Pancreas (tissue), 10 donors: Measurements from ENCODE around the gene THBS2. TPM values are rescaled to one million over a fixed set of nuclear protein-coding genes. Genes with fewer than 3 reads are reported as not detected.

ENCODE experiments used
- ATAC-seq, 4 donors: fragments of 200-7000 bp; cut with Tn5 transposase; one replicate each; pipeline versions ENCODE4 v1.8.0 to v1.9.1; 2020; ENCODE audit warnings: mild to moderate bottlenecking in 4 of 4, moderate library complexity in 4 of 4
- DNase-seq, 6 donors: peaks; one replicate each; pipeline ENCODE4 v3.0.0-alpha.2; 2020
- FAIRE-seq: peaks from 2 replicates; lab custom pipeline; 2012; peaks lifted over from hg19 to GRCh38; lab: Jason Lieb, UNC
- H3K27ac ChIP-seq, 4 donors: fragments of 200-600 bp; sonication (generic); 1 replicate in 3 of 4; 2 replicates in 1 of 4; pipeline versions ENCODE4 v1.5.0 to v1.8.0; 2020
- H3K27me3 ChIP-seq, 4 donors: fragments of 200-600 bp; one replicate each; pipeline ENCODE4 v1.8.0; 2021
- H3K36me3 ChIP-seq, 3 donors: fragments of 200-600 bp; sonication (generic) in 1 of 3; one replicate each; pipeline versions ENCODE4 v1.5.0 to v1.8.0; 2020 to 2021
- H3K4me1 ChIP-seq, 3 donors: fragments of 200-600 bp; one replicate each; pipeline ENCODE4 v1.8.0; 2021
- H3K4me3 ChIP-seq, 4 donors: fragments of 200-600 bp; sonication (generic) in 2 of 4; one replicate each; pipeline versions ENCODE4 v1.5.0 to v1.8.0; 2020 to 2021
- H3K9me3 ChIP-seq, 4 donors: fragments of 200-600 bp; one replicate each; pipeline ENCODE4 v1.8.0; 2021
- WGBS, 2 donors: extraction: QIAGEN DNeasy Blood & Tissue Kit; methylation state at CpG; one replicate each; pipeline ENCODE4 v1.1.7; 2013; 5-methylcytosine and 5-hydroxymethylcytosine counted together
- intact Hi-C, 3 donors: fragments of 100-400 bp; cut with DNase I; formaldehyde crosslinking; loops; one replicate each; pipeline versions ENCODE4 v1.11.1 to v1.14.2; 2022
- polyA plus RNA-seq, 2 donors: library from polyadenylated mRNA; stranded (reverse); fragments of 200-250 nt; gene quantifications; one replicate each; pipeline ENCODE4 v1.2.3, GENCODE V29; 2013
- total RNA-seq, 6 donors: library from RNA; stranded (reverse); fragmentation: NEBNext Ultra II Directional in 4 of 6; extraction: Animal tissue kit (Norgen Biotek cat#: 25700) in 4 of 6; gene quantifications; one replicate each; pipeline versions ENCODE4 v1.2.1 to v1.2.4, GENCODE V29; 2021 to 2023
- TF ChIP-seq, protein P1 (sequence below), 4 donors: fragments of 200-600 bp; sonication (generic) in 3 of 4; IDR thresholded peaks; one replicate each; pipeline versions ENCODE4 v1.5.0 to v1.8.0; 2021; ENCODE audit warnings: antibody characterized with exemption in 4 of 4
- donor health status: healthy with polysubstance abuse.
- donor health status: DM: no; HTN: no; CAD: no; lungs with moderate emphysema.
- donor health status: DM: no; HTN: no; CAD: no.
- donor health status: control.
- donor health status: control.
- donor health status: Bipolar disorder and iron deficiency.
- donor health status: DM: yes; HTN: yes; CAD: no.
- donor health status: DM: no; HTN: no; CAD: no.
- donor health status: DM: no; HTN: no; CAD: no.
- donor health status: DM: yes; HTN: yes; CAD: no.

Gene THBS2
- total and polyA plus RNA-seq, 8 donors = 0.96 to 39.4 (median 2.6) TPM

DNA sequence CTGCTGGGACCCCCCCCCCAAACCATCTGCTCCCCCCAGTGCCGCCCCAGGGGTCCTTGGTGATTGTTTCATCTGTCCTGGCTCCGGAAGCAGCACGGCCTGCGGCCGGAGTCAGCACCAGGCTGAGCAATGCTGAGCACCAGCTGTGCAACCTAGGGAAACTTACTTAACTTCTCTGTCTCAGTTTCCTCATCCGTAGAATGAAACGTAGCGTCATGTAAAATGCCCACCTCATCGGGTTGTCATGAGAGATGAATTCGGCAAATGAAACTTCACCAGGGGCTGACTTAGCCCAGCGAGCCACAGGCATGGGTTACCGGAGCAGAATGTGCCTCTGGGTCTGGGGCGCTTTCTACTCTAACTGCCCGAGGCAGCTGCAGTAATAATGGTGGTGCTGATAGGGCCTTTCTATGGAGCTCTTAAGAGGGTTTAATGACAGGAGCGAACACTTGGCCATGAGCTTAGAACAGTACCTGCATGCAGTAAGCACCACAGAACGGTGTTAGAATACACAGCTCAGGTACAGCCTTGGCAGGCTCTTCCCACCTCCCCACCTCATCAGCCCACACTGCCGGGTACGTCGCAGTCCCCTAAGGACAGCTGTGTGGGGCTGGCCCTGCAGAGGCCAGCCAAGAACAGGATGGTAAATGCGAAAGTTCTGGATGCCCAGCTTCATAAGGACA lies 1.7 kb downstream of the THBS2 start:
- Histone ChIP-seq H3K4me1 (no peaks in the 10 kb centered on the region), H3K36me3 (no peaks in the 10 kb centered on the region), H3K27me3 (peaks cover 0 to 15% (median 3%) of the 10 kb centered on the region in 4 donors), H3K27ac (no peak overlapping the region), H3K9me3 (no peaks in the 10 kb centered on the region), H3K4me3 (peak overlapping the region in 2 of 4 donors; percentile 4 to 20)
- no peak for DNase-seq
- no peak for ATAC-seq
- WGBS, 2 donors = 33 to 53% methylated on average over 20 of the region's 20 CpGs
- TF ChIP-seq, protein P1, sequence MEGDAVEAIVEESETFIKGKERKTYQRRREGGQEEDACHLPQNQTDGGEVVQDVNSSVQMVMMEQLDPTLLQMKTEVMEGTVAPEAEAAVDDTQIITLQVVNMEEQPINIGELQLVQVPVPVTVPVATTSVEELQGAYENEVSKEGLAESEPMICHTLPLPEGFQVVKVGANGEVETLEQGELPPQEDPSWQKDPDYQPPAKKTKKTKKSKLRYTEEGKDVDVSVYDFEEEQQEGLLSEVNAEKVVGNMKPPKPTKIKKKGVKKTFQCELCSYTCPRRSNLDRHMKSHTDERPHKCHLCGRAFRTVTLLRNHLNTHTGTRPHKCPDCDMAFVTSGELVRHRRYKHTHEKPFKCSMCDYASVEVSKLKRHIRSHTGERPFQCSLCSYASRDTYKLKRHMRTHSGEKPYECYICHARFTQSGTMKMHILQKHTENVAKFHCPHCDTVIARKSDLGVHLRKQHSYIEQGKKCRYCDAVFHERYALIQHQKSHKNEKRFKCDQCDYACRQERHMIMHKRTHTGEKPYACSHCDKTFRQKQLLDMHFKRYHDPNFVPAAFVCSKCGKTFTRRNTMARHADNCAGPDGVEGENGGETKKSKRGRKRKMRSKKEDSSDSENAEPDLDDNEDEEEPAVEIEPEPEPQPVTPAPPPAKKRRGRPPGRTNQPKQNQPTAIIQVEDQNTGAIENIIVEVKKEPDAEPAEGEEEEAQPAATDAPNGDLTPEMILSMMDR (IDR thresholded peaks at IDR 0.05) = no peak
- intact Hi-C loops = no loop called here
- no peak for FAIRE-seq

DNA sequence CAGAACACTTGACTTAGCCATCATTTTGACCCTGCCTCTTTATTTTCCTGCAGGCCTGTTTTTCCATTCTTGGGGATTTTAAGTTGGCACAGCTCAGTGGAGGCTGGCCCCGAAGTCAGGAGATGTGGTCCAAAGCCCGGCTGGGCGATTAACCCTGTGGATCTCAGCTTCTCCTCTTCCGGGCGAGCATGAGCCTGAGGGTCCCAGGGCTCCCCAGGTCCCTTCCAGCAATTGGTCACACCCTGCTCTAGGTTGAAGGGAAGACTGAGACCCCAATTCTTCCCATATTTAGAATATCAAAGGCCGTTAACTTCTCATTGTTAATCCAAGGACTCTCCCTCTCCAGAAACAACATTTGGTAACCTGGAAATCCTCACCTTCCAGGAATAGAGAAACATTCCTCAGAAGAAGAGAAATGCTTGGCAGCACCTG lies 2.3 kb downstream of the THBS2 start:
- Histone ChIP-seq H3K4me3 (peak overlapping the region in 1 of 4 donors; percentile 20), H3K27ac (no peak overlapping the region), H3K27me3 (peaks cover 0 to 15% (median 3%) of the 10 kb centered on the region in 4 donors), H3K4me1 (no peaks in the 10 kb centered on the region), H3K9me3 (no peaks in the 10 kb centered on the region), H3K36me3 (no peaks in the 10 kb centered on the region)
- DNase-seq (no peak), ATAC-seq (no peak), FAIRE-seq (no peak)
- intact Hi-C loops = no loop called here
- TF ChIP-seq, protein P1 (IDR thresholded peaks at IDR 0.05) = no peak
- 51 to 62% methylated on average over 6 of the region's 6 CpGs for WGBS, 2 donors

DNA sequence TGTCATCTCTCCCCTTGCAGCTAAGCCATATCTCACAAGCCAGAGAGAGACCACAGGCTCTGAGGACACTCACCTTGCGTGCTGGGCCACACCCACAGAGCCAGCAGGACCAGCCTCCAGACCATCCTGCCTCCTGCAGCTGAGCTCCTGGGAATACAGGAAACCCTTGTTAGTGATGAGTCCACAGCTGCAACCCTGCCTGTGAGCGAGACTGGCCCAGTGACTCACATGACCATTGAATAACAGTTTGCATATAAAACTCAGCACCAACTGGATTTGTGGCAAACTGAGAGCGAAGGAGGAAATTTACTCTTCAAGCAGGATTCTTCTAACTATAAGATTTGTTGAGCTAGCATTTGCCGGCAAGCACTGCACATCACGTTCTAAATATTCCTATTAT lies 3.0 kb downstream of the THBS2 start:
- ATAC-seq = peak in 1 of 4 donors; percentile 9

DNA sequence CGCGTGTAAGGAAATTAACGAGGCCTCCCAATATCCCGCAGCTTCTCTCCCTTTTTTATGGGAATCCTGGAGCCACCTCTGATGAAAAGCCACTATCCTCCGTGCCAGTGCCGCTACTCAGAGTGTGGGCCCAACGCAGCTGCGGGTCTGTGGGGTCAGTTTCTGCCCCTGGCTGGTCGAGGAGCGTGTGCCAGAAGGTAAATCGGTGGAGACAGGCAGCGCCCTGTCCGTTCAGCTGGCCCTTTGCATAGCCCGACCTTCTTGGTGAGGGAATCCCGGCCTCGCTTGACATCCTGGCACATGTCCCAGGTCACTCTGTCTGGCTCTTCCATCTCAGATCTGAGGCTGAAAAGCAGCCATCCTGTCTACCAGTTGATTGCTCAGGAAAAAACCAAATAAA lies 4.6 kb downstream of the THBS2 start:
- H3K9me3 ChIP-seq = no peaks in the 10 kb centered on the region
- 80 to 88% methylated on average over 16 of the region's 16 CpGs for WGBS, 2 donors
- no peak overlapping the region for H3K27ac ChIP-seq
- intact Hi-C loops = no loop called here
- TF ChIP-seq, protein P1 (IDR thresholded peaks at IDR 0.05) = no peak
- H3K4me1 ChIP-seq = no peaks in the 10 kb centered on the region
- no peak overlapping the region for H3K4me3 ChIP-seq
- no peaks in the 10 kb centered on the region for H3K36me3 ChIP-seq
- no peak for FAIRE-seq
- DNase-seq = no peak
- no peak for ATAC-seq
- H3K27me3 ChIP-seq = peaks cover 0 to 14% (median 3%) of the 10 kb centered on the region in 4 donors

More for the DNA sequence above, 3.0 kb downstream of the THBS2 start:
- no peaks in the 10 kb centered on the region for H3K36me3 ChIP-seq
- H3K4me3 ChIP-seq = no peak overlapping the region
- DNase-seq = no peak
- intact Hi-C loops = no loop called here
- H3K9me3 ChIP-seq = no peaks in the 10 kb centered on the region
- no peak for FAIRE-seq
- H3K27me3 ChIP-seq = peaks cover 0 to 15% (median 3%) of the 10 kb centered on the region in 4 donors
- TF ChIP-seq, protein P1 (IDR thresholded peaks at IDR 0.05) = no peak
- no peaks in the 10 kb centered on the region for H3K4me1 ChIP-seq
- H3K27ac ChIP-seq = no peak overlapping the region
- WGBS, 2 donors = 67 to 78% methylated on average over 5 of the region's 5 CpGs

DNA sequence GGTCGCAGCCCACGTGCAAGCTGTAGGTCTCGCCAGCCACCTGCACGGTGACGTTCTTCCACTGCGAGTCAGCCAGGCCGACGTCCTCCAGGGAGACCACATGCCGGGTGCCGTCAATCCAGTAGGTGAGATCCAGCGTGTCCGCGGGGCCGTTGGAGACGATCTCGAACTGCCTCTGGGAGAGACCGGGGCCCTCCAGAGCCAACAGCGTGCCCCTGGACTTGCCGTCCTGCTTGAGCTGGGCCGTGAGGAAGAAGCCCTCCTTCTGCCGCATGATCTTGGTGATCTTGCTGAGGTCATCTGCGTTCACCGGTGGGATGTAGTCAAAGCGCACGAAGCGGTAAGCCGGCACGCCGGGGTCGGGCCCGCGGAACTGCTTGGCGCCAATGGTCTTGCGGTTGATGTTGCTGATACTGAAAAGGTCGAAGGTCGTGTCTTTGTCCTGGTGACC lies 5.1 kb downstream of the THBS2 start:
- H3K36me3 ChIP-seq = no peaks in the 10 kb centered on the region
- 88 to 94% methylated on average over 36 of the region's 36 CpGs for WGBS, 2 donors
- H3K27ac ChIP-seq = no peak overlapping the region
- ATAC-seq (no peak), DNase-seq (no peak), FAIRE-seq (no peak)
- no peaks in the 10 kb centered on the region for H3K4me1 ChIP-seq
- peaks cover 0 to 11% (median 3%) of the 10 kb centered on the region in 4 donors for H3K27me3 ChIP-seq
- intact Hi-C loops = no loop called here
- H3K9me3 ChIP-seq = no peaks in the 10 kb centered on the region
- TF ChIP-seq, protein P1 (IDR thresholded peaks at IDR 0.05) = no peak
- H3K4me3 ChIP-seq = no peak overlapping the region
